NCI-H82 treated with DMSO at 0.1 percent for 48 hours (cell line): ENCODE data around the gene POLR2J.
"Not testable (repeated sequence)": the region's sequence is repeated elsewhere in the genome, so short reads cannot be mapped to it uniquely, and the experiment has no call there.

Experiments used
- DNase-seq: peaks from one replicate; lab custom pipeline; 2025; ENCODE audit not compliant: unreplicated experiment; lab: John Stamatoyannopoulos, UW

The POLR2J gene

DNA sequence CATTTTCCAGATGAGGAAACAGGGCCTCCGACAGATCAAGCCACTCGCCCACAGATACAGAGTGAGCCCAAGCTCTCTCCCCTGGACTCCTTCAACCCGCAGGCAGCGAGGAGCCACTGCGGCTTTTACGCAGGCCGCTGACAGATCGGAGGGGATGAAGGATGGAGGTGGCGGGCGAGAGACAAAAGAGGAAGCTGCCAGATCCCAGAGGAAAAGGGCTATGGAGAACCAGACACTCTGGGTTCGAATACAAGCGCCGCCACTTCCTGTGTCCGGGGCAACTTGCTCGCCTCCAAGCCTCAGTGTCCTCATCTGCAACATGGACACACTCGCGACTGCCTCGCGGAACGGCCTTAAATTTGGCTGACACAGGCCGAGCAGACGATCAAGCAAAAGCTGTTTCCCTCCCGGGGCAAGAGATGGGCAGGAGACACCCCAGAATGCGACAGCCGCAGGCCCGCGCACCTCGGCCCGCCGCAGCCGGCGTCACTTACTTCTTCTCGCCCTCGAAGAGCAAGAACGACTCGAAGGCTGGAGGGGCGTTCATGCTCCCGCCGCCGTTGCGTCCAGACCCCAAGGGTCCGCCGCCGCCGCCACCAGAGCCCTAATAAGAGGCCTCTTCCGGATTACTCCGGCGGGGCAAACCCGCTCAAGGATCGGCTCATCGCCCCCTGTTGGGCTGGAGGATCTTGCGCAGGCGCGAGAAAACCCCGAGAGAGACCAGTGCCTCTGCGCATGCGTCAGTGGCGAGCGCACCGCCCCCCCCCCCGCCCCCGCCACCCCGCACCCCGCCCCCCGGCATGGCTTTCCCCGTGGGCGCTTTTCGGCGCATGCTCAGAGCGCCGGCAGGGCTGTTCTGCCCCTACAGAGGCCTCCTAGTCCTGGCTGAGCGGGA is at the start of gene POLR2J:
Gene POLR2J (minus strand): TSS at position 609 of the 895 bp plus-strand sequence. CDS start 62 bp downstream, at position 547.
- DNase-seq: not testable (repeated sequence)

GRCh38 chr7:102527822-102528793 is 49.4 kb upstream of the POLR2J start:
- not testable (repeated sequence) for DNase-seq

DNA sequence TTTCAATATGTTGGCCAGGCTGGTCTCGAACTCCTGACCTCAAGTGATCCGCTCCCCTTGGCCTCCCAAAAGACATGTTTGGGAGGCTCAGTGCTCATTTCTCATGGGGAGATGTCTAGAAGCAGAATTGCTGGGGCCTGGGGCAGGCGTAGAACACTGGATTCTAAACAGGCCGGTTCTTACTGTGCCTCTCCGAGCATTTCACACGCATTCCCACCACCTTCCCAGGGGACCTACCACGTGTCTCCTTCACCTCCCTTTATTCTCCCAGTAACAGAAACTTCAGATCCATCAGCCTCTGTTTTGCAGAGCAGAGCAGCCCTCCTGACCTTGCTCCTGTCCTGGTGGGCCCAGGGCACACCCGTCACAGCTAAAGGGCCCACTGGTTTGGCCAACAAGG is 48.5 kb upstream of the POLR2J start:
- not testable (repeated sequence) for DNase-seq

DNA sequence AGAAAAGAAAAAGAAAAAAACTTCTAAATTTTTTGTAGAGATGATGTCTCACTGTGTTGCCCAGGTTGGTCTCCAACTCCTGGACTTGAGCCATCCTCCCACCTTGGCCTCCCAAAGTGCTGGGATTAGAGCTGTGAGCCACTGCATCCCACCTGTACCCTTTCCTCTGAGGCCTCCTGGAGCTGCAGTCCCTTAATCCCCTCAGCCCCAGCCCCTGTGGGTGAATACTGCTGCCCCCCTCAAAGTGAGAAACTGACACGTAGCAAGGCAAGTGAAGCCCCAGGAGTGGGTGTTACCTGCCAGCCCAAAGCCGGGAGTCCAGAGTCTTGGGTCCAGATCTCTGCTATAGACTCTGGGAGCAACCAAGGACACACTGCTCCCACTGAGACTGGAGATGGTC is 46.1 kb upstream of the POLR2J start:
- DNase-seq: not testable (repeated sequence)

GRCh38 chr7:102520797-102521196 is 42.1 kb upstream of the POLR2J start:
- DNase-seq: not testable (repeated sequence)

DNA sequence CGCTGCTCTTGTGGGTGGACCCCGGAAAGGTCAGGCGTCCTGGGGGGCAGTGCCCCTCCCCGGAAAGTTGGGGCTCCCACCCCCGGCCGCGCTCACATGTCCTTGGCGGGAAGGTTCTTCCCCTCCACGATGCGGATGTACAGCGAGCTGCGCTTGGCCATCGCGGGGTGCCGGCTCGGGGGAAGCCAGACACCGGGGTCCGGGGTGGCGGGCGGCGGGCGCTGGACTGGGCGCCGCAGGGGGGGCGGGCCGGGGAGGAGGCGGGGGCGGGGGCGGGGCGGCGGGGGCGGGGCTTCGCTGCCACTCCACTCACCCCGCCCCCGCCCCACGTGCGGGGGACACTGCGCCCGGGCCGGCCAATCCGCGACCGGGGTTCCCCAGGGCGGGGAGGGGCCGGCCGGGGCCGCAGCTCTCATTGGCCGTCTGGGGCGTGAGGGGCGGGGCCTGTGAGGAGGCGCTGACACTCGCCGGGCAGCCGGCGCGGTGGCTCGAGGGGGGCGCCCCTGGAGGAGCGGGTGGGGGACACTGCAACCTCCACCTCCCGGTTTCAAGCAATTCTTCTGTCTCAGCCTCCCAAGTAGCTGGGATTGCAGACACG is 38.9 kb upstream of the POLR2J start, which contains the start of gene RASA4B:
Gene RASA4B (minus strand): TSS at position 228 of the 598 bp plus-strand sequence. CDS start 67 bp downstream, at position 161.
- not testable (repeated sequence) for DNase-seq

- DNase-seq: not testable (repeated sequence)
Measured at GRCh38 chr7:102516951-102517350, 38.2 kb upstream of the POLR2J start.

- DNase-seq: not testable (repeated sequence)
Measured at GRCh38 chr7:102515889-102516288, 37.2 kb upstream of the POLR2J start.

GRCh38 chr7:102514881-102515721 is 36.4 kb upstream of the POLR2J start:
- DNase-seq: not testable (repeated sequence)

DNA sequence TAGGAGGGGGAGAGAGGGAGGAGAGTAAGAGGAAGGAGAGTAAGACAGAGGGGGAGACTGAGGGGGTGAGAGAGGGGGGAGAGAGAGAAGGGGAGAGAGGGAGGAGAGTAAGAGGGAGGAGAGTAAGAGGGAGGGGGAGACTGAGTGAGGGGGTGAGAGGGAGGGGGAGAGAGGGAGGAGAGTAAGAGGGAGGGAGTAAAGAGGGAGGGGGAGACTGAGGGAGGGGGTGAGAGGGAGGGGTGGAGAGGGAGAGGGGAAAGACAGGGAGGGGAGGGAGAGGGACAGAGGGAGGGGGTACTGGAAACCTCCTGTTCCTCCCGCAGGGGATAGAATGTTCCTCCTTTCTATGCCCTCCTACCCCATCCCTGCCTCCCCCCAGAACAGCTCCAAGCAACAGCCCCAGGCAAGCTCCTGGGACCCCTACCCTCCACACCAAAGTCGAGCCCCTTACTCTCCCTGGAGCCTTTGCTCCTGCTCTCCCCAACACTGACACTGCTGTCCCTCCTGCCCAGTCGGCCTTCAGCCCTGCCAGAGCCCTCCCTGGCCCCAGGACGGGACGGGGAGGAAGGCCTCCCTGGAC is 34.0 kb upstream of the POLR2J start:
- not testable (repeated sequence) for DNase-seq

GRCh38 chr7:102511860-102512522 is 33.3 kb upstream of the POLR2J start:
- DNase-seq: not testable (repeated sequence)

DNA sequence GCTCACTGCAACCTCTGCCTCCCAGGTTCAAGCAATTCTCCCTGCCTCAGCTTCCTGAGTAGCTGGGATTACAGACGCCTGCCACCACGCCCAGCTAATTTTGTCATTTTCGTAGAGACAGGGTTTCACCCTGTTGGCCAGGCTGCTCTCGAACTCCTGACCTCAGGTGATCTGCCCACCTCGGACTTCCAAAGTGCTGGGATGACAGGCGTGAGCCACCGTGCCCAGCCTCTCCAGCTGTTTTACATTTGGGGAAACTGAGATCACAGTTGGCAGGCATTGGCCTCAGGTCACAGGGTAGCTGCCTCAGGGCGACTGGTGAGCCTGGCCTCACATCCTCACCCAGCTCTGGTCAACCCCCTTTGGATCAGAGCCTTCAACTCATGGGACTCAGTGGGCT is 31.9 kb upstream of the POLR2J start:
- not testable (repeated sequence) for DNase-seq

- not testable (repeated sequence) for DNase-seq
Measured at GRCh38 chr7:102507410-102508088, 28.8 kb upstream of the POLR2J start.

DNA sequence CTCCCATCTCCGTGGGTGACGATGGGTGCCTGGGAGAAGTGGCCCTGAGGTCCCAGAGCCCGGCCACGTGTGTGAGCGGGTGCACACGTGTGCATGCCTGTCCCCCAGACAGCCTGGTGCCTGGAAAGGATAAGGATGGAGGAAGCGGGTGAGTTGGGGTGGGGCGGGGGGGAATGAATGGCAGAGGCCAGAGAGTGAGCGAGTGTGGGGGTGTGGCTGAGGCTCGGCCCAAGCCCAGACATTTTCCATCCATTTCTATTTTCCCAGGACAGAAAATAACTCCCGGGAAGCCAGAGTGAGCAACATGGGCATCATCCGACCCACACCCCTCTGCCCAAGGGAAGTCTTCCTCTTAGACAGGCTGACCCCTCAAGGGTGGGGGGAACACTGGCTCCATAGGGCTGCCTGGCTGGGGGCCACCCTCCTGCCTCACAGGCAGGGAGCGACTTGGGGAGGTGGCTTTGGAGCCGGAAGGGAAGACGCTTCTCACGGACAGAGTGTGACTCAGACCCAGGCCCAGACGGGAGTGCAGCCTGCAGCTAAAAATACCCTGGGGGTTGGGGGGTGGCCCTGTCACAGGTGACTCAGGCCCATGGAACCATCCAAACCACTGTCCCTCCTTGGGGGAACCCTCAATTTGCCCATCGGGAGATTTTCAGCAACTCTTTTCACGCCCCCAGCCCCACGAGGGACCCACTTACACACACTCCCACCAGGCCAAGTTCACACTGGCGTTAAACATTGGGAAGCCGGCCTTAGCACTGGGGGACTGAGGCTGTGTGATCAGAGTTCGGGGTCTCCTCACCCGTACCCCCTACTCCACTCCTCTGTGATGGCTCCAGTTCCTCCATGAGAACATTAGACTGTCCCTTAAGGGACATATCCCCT is 26.8 kb upstream of the POLR2J start:
- not testable (repeated sequence) for DNase-seq

DNA sequence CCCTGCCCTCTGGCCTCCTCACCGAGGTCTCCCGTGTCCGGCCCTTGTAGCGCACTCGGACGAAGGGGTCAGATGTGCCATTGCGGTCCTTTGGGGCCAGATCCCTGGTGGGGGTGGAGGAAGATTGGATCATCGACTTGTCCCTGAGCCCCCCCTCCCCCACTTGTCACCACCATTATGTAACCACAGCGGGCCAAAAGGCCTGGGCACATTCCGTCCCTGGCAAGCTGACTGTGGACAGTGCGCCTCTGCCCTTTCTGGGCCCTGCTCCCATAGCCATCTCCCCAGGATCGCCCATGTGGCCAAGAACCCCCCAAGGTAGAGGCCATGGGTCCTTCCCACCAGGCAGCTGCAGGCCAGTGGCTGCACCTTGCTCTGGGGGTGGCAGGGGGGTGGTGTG is 24.4 kb upstream of the POLR2J start:
- not testable (repeated sequence) for DNase-seq

GRCh38 chr7:102498321-102498720 is 19.6 kb upstream of the POLR2J start:
- DNase-seq: not testable (repeated sequence)

GRCh38 chr7:102497308-102497707 is 18.6 kb upstream of the POLR2J start:
- not testable (repeated sequence) for DNase-seq
